ENCODE results near the gene TPX2.

DNA sequence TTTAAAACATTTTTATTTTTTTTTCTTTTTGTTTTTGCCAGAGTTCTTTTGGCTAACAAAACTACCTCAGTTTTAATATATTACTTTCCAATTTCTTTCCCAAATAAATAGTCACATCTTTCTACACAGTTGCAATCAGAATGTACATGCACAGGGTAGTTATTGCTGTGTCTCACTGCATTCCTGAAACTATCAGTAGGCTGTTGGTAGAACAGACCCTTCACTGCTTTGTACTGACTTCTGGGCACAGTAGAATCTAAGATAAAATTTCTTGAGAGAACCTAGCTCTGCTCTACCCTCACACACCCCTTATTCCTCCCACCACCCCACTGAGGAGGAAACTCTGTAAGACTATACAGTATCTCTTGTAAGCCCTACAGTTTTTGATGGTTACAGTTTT lies 19.9 kb downstream of the TPX2 start:
- TF ChIP-seq, protein P1, sequence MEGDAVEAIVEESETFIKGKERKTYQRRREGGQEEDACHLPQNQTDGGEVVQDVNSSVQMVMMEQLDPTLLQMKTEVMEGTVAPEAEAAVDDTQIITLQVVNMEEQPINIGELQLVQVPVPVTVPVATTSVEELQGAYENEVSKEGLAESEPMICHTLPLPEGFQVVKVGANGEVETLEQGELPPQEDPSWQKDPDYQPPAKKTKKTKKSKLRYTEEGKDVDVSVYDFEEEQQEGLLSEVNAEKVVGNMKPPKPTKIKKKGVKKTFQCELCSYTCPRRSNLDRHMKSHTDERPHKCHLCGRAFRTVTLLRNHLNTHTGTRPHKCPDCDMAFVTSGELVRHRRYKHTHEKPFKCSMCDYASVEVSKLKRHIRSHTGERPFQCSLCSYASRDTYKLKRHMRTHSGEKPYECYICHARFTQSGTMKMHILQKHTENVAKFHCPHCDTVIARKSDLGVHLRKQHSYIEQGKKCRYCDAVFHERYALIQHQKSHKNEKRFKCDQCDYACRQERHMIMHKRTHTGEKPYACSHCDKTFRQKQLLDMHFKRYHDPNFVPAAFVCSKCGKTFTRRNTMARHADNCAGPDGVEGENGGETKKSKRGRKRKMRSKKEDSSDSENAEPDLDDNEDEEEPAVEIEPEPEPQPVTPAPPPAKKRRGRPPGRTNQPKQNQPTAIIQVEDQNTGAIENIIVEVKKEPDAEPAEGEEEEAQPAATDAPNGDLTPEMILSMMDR (IDR thresholded peaks at IDR 0.05) = no peak
- TF ChIP-seq EZH2 (IDR thresholded peaks at IDR 0.05) (no peak), EZH2phosphoT487 (IDR thresholded peaks at IDR 0.05) (no peak)
